ENCODE results near the gene INHA. TPM values are rescaled to one million over a fixed set of nuclear protein-coding genes. Genes with fewer than 3 reads are reported as not detected.

INHA gene
- total and polyA plus RNA-seq, 12 donors, result 18.9 to 704 (median 43.1) TPM

DNA sequence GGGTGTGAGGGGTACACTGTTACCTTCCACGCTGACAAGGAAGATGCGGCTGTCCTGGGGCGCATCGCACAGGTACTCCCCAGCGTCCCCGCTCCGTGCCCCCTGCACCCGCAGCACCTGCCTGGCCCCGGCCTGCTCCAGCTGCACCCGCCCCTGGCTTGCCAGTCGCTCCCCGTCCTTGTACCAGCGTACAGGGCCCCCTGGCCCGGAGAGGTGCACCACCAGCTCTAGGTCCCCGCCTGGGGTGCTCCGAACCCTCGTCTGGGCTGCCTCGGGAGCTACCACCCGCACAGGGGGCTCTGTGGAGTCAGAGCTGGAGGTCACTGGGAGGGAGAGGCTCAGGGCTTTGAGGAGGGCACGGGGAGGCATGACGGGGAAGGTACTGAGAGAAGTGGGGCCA lies 14.8 kb upstream of the INHA start:
- DNase-seq, result no peak
- Histone ChIP-seq H3K4me3 (no peak overlapping the region), H3K27ac (no peak overlapping the region), H3K9me3 (replicated peaks in 1 of 3) (no peaks in the 10 kb centered on the region), H3K4me1 (replicated peaks in 1 of 2) (peaks cover 8% of the 10 kb centered on the region in 2 donors), H3K27me3 (no peaks in the 10 kb centered on the region), H3K36me3 (replicated peaks in 1 of 2) (no peaks in the 10 kb centered on the region)
- WGBS, 4 donors, result 91 to 96% (median 94%) methylated on average over 5 to 21 of the region's 21 CpGs
- TF ChIP-seq, protein P1, sequence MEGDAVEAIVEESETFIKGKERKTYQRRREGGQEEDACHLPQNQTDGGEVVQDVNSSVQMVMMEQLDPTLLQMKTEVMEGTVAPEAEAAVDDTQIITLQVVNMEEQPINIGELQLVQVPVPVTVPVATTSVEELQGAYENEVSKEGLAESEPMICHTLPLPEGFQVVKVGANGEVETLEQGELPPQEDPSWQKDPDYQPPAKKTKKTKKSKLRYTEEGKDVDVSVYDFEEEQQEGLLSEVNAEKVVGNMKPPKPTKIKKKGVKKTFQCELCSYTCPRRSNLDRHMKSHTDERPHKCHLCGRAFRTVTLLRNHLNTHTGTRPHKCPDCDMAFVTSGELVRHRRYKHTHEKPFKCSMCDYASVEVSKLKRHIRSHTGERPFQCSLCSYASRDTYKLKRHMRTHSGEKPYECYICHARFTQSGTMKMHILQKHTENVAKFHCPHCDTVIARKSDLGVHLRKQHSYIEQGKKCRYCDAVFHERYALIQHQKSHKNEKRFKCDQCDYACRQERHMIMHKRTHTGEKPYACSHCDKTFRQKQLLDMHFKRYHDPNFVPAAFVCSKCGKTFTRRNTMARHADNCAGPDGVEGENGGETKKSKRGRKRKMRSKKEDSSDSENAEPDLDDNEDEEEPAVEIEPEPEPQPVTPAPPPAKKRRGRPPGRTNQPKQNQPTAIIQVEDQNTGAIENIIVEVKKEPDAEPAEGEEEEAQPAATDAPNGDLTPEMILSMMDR (IDR thresholded peaks at IDR 0.05), result no peak
- no peak for TF ChIP-seq POLR2A (IDR thresholded peaks at IDR 0.05)
- intact Hi-C loops (cut with DNase I), result no loop called here

DNA sequence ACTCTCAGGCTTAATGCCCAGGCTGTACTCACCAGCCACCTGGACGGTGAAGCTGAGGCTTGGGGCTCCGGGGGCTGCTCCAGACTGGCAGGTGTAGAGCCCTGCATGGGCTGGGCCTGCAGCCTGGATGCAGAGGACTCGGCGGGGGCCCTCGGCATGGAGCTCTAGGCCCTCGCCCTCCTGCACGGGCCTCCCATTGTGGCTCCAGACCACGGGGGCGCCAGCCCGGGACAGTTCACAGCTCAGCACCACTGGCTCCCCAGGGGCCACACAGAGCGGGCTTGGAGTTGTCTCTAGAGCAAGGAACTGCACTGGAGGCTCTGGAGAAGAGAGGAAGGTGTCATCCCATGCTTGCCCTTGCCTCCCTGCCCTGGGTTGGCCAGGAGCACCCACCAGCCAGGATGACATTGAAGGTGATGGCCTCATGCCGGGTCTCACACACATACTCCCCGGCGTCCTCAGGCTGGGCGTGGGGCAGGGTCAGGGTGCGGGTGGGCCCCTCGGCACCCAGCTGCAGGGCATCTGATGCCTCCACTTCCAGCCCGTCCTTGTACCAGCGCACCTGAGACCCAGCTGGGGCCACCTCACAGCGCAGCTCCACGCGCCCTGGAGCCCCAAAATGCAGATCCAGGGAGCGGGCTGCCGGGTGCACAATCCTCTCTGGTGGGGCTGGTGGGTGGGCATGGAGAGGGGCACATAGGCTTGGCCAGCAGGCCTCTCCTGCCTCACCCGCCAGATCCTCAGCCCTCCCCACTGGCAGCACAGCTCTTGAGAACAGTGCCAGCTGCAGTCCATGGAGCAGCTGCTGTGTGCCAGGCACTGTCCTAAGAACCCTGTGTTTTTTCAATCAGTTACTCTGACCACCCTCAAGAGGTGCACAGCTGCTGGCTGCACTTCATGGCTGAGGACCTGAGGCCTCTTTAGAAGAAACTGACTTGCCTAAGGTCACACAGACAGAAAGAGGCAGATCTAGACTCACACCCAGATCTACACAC lies 14.0 kb upstream of the INHA start:
- TF ChIP-seq POLR2A (IDR thresholded peaks at IDR 0.05), result no peak
- TF ChIP-seq, protein P1 (IDR thresholded peaks at IDR 0.05), result no peak
- H3K9me3 ChIP-seq (replicated peaks in 1 of 3), result no peaks in the 10 kb centered on the region
- 88 to 95% (median 94%) methylated on average over 4 to 25 of the region's 25 CpGs for WGBS, 4 donors
- H3K4me3 ChIP-seq, result no peak overlapping the region
- intact Hi-C loops (cut with DNase I), result no loop called here
- H3K36me3 ChIP-seq (replicated peaks in 1 of 2), result no peaks in the 10 kb centered on the region
- H3K27ac ChIP-seq, result no peak overlapping the region
- H3K4me1 ChIP-seq (replicated peaks in 1 of 2), result peaks cover 2 to 4% of the 10 kb centered on the region in 2 donors
- no peaks in the 10 kb centered on the region for H3K27me3 ChIP-seq
- no peak for DNase-seq

DNA sequence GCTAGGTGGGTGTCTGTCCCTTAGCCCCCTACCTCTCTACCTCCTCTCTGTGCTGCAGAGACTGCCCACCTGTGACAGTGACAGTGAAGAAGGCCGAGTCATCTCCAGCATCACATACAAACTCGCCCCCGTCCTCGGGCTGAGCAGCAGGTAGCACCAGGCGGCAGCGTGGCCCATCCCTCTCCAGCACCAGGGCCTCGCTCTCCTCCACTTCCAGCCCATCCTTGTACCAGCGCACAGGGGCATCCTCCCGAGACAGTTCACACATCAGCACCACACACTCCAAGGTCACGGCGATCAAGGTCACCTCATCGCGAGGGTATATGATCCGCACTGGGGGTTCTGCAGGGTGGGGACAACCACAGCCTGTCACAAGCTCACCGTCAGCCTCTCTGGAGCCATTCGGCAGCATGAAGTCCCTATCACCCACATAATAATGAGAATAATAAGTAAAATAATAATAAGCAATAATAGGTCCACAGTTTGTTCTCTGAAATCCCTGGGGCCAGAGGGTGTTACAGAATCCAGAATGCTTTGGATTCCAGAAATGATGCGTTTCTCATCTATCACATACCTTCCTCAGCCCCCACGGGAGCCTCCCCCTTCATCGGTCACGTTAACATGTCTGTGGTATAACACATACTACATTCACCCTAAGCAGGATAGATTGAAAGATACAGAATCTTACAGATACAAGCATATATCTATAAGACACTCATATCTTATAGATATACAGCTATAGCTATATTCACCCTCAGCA lies 12.8 kb upstream of the INHA start:
- Histone ChIP-seq H3K27me3 (no peaks in the 10 kb centered on the region), H3K36me3 (replicated peaks in 1 of 2) (peaks cover 0 to 4% of the 10 kb centered on the region in 2 donors), H3K9me3 (replicated peaks in 1 of 3) (no peaks in the 10 kb centered on the region), H3K4me3 (no peak overlapping the region), H3K4me1 (replicated peaks in 1 of 2) (no peaks in the 10 kb centered on the region), H3K27ac (no peak overlapping the region)
- DNase-seq, result no peak
- intact Hi-C loops (cut with DNase I), result no loop called here
- WGBS, 4 donors, result 73 to 88% (median 77%) methylated on average over 19 to 20 of the region's 20 CpGs
- TF ChIP-seq, protein P1 (IDR thresholded peaks at IDR 0.05), result no peak
- no peak for TF ChIP-seq POLR2A (IDR thresholded peaks at IDR 0.05)

Measured in adrenal gland (tissue), 12 donors.